ENCODE measurements around the gene MCF2L2. TPM values are rescaled to one million over a fixed set of nuclear protein-coding genes. Genes with fewer than 3 reads are reported as not detected.
A peak's percentile ranks its signal among the peaks of the same experiment; 100 is the strongest.
"Not testable (repeated sequence)": the region's sequence is repeated elsewhere in the genome, so short reads cannot be mapped to it uniquely, and the experiment has no call there.

Gene MCF2L2
- polyA plus RNA-seq, 1 experiment, result 0.11 TPM

DNA sequence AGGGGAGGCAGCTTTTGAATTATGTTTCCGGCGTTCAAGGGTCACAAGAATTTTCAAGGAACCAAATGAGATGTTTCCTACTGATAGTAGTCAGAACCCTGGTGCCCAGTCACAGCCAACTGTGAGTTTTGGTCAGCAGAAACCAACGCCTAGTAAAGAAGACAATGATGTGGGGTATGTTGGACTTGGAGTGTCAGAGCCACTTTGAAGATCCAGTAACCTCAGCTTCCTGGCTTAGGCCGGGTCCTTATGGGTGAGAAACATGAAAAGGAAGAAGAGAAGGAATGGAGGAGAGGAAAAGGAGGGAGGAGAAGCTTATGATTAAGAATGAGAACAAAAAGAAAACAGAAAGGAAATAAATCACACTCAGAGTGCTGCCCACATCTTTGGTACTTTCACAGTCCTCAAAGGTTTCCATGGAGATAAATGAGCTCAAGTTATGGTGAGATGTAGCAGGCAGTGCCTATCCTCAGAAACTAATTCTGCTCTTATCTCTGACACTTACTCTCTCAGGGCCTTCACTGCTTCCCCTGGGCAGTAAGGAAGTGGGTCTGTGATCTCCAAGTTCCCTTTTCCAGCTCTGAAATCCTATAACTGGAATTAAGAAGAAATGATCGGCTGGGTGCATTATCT is 2.0 kb upstream of the MCF2L2 start:
- Histone ChIP-seq H3K36me3 (ENCODE audit: control insufficient read depth, insufficient read depth, low read length) (no peaks in the 10 kb centered on the region), H3K27me3 (ENCODE audit: control insufficient read depth, insufficient read depth, low read length) (peaks cover 22% of the 10 kb centered on the region), H3K4me3 (ENCODE audit: low read depth, low read length) (no peak overlapping the region)
- ChIA-PET POLR2A (interaction anchor here (0.6 kb wide), 1 partner anchor 18 kb away, joined by 4 read pairs; no protein-coding TSS in a partner anchor), CTCF (no interaction called here)
- TF ChIP-seq, protein P1, sequence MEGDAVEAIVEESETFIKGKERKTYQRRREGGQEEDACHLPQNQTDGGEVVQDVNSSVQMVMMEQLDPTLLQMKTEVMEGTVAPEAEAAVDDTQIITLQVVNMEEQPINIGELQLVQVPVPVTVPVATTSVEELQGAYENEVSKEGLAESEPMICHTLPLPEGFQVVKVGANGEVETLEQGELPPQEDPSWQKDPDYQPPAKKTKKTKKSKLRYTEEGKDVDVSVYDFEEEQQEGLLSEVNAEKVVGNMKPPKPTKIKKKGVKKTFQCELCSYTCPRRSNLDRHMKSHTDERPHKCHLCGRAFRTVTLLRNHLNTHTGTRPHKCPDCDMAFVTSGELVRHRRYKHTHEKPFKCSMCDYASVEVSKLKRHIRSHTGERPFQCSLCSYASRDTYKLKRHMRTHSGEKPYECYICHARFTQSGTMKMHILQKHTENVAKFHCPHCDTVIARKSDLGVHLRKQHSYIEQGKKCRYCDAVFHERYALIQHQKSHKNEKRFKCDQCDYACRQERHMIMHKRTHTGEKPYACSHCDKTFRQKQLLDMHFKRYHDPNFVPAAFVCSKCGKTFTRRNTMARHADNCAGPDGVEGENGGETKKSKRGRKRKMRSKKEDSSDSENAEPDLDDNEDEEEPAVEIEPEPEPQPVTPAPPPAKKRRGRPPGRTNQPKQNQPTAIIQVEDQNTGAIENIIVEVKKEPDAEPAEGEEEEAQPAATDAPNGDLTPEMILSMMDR (IDR thresholded peaks at IDR 0.05; ENCODE audit: insufficient read depth, low read depth, low read length), result no peak
- DNase-seq (ENCODE audit: low read depth), result no peak

DNA sequence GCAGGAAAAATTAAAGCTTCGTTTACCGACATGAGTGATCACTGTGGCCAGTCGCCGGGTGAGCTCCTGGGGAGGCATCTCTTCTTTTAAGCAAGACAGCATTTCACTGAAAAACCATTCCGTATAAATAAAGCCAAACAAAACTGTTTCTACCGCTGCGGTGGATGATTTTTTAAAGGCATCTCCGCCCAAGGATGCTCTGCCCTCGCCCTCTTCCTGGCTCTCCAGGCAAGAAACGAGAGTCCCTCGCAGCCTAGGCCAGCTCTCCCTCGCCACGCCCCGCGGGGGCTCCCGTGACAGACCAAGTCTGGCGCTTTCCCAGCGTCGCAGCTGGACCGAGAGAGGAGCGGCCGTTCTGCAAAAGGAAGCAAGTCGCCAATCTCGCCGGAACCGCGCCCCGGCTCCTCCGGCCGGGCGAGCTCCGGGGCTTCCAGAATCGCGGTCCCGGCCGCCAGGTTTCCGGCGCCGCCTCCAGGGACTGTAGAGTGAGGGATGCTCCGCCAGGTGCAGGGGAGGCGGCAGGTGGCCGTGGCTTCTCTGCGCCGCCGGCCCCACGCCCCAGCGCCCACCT is 458 bp downstream of the MCF2L2 start:
- no peaks in the 10 kb centered on the region for H3K36me3 ChIP-seq (ENCODE audit: control insufficient read depth, insufficient read depth, low read length)
- no peak for DNase-seq (ENCODE audit: low read depth)
- ChIA-PET POLR2A (no interaction called here), CTCF (interaction anchor here (1.3 kb wide), 1 partner anchor 44 kb away, joined by 3 read pairs; no protein-coding TSS in a partner anchor)
- peak overlapping the region; percentile 49 for H3K4me3 ChIP-seq (ENCODE audit: low read depth, low read length)
- TF ChIP-seq, protein P1 (IDR thresholded peaks at IDR 0.05; ENCODE audit: insufficient read depth, low read depth, low read length), result no peak
- peaks cover 23% of the 10 kb centered on the region for H3K27me3 ChIP-seq (ENCODE audit: control insufficient read depth, insufficient read depth, low read length)

DNA sequence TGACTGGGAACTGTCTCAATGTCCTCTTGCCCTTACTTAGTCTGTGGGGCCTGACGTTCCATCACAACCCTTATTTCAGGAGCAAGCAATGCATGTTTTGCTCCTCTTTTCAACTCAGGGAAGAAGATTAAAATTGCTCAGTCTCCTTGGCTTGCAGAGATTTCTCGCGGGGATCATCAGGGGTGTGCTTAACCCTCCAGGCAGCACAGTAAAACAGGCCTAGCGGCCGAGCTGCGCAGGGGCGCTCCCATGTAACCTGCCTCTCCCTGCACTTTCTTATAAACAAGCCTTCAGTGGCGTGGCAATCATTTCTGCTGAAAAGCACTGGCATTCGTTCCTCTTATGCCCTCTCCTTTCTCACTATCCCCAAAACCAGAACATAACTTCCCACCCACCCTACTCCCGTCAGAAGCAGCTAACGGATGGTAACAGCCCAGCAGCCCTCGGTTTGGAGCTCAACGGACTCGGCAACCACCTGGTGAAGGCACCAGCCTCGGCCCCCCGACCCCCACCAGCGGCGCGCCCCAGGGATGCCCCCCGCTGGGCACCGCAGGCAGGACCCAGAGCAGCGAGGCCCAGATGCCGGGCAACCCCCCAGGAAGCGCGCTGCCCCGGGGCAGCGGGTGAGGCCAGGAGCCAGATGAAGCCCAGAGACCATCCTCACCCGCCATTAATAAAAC is 1.1 kb downstream of the MCF2L2 start:
- DNase-seq (ENCODE audit: low read depth), result no peak
- ChIA-PET POLR2A (no interaction called here), CTCF (interaction anchor here (1.3 kb wide), 1 partner anchor 43 kb away, joined by 3 read pairs; no protein-coding TSS in a partner anchor)
- peaks cover 23% of the 10 kb centered on the region for H3K27me3 ChIP-seq (ENCODE audit: control insufficient read depth, insufficient read depth, low read length)
- TF ChIP-seq, protein P1 (IDR thresholded peaks at IDR 0.05; ENCODE audit: insufficient read depth, low read depth, low read length), result no peak
- H3K4me3 ChIP-seq (ENCODE audit: low read depth, low read length), result no peak overlapping the region
- H3K36me3 ChIP-seq (ENCODE audit: control insufficient read depth, insufficient read depth, low read length), result no peaks in the 10 kb centered on the region

DNA sequence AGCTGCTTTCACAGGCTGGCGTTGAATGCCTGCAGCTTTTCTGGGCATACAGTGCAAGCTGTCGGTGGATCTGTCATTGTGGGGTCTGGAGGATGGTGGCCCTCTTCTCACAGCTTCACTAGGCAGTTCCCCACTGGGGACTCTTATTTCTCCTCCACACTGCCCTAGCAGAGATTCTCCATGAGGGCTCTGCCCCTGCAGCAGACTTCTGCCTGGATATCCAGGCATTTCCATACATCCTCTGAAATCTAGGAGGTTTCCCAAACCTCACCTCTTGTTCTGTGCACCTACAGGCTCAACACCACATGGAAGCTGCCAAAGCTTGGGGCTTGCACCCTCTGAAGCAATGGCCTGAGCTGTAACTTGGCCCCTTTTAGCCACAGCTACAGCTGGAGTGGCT is 9.6 kb downstream of the MCF2L2 start:
- CTCF ChIA-PET, result interaction anchor here (1.0 kb wide), 1 partner anchor 9 kb away, joined by 3 read pairs; no protein-coding TSS in a partner anchor

DNA sequence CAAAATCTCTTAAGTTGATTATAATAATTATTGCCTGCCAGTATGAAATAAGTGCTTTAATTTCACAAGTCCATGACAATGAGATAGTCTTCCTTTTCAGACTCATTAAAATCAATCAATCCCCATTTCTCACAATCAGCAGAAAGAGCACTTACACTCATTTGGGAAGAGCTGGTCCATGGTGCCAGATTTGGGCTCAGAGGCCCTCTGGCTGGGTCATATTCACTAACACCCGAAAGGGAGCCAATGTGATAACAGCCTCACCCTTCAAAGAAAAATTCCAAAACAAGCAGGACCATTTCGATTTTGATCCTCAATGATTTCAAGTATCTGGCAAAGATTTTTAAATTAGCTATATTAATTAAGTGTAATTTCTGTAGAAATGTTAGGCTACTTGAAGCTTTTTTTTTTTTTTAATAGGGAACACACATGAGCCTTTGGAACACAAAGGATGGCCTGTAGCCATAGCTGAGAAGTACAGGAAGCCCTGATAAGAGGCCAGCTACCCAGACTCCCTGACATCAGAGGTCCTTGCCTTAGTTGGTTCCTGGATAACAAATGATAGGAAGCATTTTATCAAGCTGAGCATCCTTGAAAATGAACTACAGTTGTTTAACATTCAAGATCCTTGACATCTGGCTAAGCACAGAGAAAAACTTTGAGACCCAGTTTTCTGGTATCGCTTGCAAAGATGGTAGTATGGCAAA is 17.1 kb downstream of the MCF2L2 start:
- ChIA-PET POLR2A (no interaction called here), CTCF (interaction anchor here (0.9 to 1.7 kb wide), 2 partner anchors 22 to 26 kb away, joined by 3 read pairs; no protein-coding TSS in a partner anchor)
- TF ChIP-seq, protein P1 (IDR thresholded peaks at IDR 0.05; ENCODE audit: insufficient read depth, low read depth, low read length), result no peak

More for the DNA sequence above, 9.6 kb downstream of the MCF2L2 start:
- DNase-seq (ENCODE audit: low read depth); H3K36me3 ChIP-seq (ENCODE audit: control insufficient read depth, insufficient read depth, low read length); POLR2A ChIA-PET; H3K4me3 ChIP-seq (ENCODE audit: low read depth, low read length); H3K27me3 ChIP-seq (ENCODE audit: control insufficient read depth, insufficient read depth, low read length): not testable (repeated sequence)

More for the DNA sequence above, 17.1 kb downstream of the MCF2L2 start:
- peaks cover 3% of the 10 kb centered on the region; the same call in 1 of the 2 replicates for H3K27me3 ChIP-seq (ENCODE audit: control insufficient read depth, insufficient read depth, low read length)
- no peak overlapping the region for H3K4me3 ChIP-seq (ENCODE audit: low read depth, low read length)
- DNase-seq (ENCODE audit: low read depth), result no peak
- H3K36me3 ChIP-seq (ENCODE audit: control insufficient read depth, insufficient read depth, low read length), result no peaks in the 10 kb centered on the region

Data from BJ (cell line).